Activated CD4-positive, alpha-beta T cell treated with anti-CD3 and anti-CD28 coated beads, Interleukin-2, amount 50 U/mL, for 16 hours (primary cell): Measurements from ENCODE around the gene TTLL8.

Experiments used
- DNase-seq: peaks from one replicate; pipeline ENCODE4 v3.0.0-alpha.2; 2020

TTLL8 gene

DNA sequence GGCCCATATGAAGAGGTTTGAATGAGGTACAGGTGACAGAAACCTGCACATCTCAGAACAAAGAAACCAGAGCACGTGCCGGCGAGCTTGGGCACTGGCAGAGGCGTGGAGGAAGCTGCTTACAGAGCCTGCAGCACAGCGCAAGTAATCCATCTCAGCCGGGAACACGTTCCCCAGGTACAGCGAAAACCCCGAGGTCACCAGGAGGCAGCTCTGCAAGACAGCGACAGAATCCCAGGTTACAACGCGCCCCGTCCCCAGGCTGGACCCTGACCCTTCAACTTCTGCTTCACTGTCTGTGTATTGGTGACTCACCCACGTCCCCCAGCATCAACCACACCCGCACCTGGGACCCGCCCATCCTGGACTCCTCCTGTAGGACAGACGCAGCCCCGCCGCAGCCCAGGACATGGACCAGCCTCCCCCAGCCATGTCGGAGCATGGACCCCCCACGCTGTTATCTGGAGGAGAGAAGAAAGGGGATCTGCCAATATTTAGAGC is 24.9 kb upstream of the TTLL8 start:
- DNase-seq: no peak

DNA sequence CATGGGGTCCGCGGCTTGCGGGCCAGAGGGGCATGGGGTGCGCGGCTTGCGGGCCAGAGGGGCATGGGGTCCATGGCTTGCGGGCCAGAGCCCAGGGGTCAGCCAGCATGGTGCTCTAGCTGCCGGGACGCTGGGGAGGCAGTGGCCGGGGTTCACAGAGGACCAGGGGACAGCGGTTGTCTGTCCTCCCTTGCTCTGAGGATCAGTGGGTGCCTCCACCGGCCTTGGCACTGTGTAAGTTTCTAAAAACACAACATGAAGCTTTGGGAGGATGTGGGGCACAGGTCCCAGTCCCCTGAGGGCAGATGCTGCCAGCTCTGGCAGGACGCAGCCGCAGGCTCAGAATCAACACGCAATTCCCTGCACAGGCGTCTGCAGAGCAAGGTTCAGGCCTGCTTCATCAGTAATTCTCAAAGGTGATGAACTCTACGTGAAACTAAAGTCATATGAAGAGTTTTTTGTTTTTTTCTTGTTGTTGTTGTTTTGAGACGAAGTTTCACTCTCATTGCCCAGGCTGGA is 24.2 kb upstream of the TTLL8 start:
- DNase-seq: no peak

DNA sequence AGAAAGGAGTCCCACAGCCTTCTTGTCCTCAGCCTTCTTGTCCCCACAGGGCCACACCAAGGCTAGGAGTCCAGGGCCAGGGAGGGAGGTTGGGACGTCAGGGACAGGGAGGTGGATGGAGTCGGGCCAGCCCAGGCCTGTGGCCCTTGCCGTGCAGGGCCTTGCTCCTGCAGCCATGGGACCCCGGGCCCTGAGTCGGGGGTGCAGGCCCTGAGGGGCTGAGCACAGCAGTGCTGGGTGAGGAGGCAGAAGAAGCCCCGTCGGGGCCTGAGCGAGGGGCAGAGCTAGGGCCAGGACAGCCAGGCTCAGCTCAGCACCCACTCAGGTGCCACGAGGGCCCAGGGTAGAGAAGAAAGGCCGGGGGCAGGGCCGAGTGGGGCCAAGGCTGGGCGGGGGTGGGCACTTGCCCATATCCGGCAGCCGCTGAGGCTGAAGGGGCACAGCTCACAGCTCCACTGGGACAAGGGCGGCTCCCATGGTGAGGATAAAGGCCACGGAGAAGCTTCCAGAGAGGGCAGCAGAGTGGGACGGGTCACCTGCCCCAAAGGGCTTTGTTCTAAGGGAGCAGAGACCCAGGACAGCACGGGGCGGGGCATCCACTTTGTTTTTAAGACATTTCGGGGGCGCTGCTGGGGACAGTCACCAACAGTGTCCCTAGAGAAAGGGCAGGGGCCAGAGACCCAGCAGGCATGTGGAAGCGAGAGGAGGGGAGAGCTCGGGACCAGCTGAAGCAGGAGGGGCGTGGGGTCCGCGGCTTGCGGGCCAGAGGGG is 23.5 kb upstream of the TTLL8 start:
- DNase-seq: no peak

DNA sequence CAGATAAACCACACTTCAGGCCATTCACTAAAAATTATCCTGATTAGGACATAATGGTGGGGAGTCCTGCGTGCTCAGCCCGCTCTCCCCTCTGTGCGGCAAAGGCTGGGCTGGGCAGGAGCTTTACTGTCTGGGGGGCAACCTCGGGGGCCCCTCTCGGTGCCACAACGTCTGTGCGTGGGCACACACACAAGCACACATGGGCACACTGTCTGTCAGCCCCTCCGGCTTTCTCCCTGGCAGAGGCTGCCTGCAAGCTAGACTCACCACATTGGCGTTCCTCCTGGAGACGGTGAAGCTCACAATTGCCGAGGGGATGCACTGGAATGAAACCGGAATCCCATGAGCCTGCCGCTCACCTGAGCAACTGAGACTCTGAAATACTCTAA is 22.0 kb upstream of the TTLL8 start:
- DNase-seq: no peak

DNA sequence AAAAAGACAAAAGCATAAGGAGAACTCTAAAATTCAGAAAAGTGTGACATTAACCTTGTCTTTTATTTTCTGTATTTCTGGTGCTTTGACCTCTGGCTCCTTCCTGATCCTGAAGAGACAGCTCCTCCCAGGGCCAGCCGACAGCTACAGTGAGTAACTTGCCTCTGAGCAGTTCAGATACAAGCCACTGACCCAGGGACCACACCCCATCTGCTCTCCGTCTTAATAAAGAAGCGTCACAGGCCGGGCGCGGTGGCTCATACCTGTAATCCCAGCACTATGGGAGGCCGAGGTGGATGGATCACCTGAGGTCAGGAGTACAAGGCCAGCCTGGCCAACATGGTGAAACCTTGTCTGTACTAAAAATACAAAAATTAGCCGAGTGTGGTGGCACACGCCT is 20.7 kb upstream of the TTLL8 start:
- no peak for DNase-seq

DNA sequence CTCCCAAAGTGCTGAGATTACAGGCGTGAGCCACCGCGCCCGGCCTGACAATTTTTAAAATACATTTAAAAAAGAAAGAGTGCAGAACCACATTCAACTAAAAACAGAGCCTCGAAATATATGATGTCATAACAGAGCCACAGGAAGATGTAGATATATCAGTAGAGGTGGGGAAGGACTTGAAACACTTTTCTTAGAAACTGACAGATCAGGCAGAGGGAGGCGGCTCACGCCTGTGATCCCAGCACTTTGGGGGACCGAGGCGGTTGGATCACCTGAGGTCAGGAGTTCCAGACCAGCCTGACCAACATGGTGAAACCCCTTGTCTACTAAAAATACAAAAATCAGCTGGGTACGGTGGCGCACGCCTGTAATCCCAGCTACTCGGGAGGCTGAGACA is 20.1 kb upstream of the TTLL8 start:
- no peak for DNase-seq

DNA sequence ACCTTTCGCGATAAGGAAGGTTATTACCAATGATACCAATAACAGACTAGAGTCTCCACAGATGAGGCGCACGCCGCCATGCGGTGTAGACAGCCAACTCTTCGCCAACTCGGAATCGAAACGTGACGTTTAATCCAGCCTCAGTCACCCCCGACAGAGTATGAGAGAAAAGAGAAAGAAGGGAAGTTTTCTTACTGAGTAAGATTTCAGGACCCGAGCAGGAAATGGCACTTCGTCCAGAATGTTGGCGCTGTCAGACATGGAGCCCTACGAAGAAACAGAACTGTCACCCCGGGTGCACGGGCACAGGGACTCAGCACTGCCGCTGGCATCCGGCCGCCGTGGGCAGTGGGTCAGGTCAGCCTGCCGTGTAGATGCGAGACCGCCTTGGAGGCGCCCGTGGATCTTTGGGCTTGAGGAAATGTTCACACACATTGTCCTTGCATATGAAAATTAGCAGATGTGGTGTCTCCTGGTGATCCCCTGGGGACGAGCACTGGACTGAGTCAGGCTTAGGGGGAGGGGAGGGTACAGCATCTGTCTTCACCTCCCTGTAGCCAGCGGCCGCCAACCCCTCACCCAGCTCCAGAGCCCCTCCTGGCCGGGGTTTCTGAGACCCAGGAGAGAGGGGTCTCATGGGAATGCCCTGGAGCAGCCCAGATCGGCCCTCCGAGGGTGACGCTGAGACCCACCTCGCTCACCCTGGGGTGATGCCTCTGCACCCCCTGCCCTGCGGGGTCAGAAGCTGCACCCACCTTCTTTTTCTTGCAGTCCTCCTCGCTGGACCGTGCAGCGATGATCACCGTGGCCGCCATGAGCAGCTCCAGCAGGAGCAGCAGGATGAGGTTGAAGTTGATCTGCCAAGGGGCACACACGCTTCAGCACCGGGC is 18.8 kb upstream of the TTLL8 start:
- DNase-seq: no peak

DNA sequence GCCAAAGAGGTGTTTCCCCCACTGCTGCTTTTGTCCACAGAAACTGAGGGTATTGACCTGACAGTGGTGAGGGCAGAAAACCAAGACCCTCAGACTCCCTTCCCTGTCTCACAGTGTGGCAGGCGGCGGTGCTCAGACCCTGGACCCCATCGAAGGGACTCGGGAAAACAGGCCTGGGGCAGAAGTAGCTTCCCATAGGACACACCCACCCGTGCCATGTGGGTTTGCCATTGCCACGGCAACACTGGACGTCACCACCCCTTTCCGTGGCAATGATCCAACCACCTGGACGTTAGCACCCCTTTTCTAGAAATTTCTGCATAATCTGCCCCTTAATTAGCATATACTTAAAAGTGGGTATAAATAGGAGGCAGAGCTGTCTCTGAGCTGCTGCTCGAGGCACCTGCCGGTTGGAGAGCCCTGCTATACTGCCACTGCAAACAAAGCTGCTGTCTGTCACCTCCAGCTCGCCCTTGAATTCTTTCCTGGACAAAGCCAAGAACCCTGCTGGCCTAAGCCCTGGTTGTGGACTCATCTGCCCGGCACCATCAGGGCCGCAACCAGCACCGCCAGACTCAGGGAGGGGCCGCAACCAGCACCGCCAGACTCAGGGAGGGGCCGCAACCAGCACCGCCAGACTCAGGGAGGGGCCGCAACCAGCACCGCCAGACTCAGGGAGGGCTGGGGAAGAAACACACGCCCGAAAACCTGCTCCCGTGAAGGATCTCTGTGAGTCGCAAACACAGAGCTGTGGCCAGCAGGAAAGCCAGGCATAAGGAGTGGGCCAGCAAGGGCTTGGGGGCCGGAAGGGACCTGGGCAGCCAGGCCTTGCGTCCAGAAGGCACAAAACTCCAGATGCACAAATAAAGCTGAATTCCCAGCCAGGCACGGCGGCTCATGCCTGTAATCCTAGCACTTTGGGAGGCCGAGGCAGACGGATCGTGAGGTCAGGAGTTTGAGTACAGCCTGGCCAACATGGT is 16.7 kb upstream of the TTLL8 start:
- DNase-seq: no peak

DNA sequence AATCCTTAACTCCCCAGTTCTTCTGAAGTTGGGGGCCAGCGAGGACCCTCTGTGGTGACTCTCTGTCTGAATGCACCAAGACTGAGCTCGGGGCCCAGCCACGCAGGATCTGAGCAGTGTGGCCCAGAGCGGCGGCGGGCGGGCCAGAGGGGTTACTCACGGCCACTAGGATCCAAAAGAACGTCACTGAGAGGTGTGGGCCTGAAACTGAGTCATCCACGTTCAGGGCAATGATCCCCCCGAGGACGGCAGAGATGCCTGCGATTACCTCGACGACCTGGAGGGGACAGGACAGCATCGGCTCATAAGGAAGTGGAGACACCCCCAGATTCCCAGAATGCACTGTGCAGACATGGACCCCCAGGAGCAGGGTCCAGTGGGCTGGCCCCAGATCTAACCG is 16.0 kb upstream of the TTLL8 start:
- DNase-seq: no peak

DNA sequence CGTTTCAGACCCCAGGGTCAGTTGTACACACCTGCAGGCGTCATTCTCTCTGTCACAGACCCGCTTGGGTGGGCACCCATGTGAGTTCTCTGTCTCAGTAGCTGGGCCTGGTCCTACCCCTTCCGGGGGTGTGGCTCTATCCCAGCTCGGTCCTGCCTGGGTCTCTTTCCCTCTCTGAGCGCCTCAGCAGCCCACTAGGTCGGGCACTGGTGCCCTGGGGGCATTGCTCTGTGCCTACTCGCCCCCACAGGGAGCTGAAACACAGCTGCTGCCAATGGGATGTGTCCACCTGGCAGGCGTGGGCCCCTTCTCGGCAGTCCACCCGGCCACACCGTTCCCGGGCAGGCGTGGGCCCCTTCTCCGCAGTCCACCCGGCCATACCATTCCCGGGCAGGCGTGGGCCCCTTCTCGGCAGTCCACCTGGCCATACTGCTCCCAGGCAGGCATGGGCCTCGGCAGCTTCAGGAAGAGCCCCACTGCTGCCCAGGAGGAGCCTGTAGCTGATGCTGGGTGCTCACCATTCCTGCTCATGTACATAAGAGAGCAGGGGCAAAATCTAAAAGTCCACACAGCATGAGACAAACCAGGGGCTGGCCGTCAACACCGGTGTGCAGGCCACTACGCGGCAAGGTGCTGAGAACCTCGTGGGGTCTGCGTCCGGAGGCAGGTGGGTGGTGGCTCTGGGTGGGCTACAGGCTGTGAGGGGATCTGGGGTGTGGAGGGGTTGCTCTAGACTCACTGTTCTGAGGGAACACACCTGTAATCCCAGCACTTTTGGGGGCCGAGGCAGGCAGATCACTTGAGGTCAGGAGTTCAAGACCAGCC is 14.8 kb upstream of the TTLL8 start:
- no peak for DNase-seq

DNA sequence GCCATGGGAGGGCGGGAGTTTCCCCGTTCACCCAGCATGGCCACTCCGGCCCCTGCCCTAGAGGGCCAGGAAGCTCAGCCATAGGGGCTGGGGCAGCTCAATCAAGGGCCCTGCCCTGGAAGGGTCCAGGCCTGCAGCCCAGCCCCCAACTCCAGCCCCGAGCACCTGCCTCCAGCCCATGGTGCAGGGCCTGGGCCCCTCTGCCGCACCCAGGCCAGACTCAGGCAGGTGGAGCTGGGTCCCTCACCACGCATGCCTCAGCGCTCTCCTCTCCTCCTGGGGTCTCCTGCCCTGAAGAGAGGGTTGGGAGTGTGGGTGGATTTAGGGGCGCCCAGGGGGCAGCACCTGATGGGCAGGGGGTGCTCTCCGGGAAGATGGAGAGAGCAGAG is 14.1 kb upstream of the TTLL8 start:
- DNase-seq: no peak

DNA sequence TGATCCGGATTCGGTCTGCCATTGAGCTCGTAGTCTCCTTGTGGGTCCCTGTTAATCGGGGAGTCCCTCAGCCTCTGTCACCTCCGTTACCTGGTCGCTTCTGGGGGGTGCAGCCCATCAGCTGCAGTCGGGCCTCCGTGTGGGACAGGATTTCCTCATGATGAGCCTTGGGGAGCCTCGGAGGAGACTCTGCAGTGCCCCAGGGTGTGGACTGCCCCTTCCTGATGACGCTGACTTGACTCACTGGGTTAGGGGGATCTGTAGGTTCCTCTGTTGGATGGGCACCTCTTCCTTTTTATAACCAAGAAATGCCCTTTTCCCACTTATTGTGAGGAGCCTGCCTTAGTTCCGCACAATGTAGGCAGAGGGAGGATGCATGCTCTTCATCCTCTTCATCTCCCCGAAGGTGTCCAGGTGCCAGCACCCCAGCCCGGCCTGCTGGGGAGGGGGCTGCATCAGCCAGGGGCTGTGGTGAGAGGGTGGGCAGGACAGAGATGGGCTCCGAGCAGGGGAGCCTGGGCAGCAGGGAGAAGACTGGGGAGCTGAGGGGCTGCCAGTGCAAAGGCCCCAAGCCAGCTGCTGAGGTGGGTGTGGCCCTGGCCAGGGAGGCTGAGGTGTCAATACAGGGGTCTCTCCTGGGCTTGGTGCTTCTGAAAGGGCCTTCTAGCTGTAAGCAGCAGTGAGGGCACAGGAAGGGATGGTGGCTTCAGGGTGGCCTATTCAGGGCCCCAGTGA is 13.5 kb upstream of the TTLL8 start:
- DNase-seq: no peak

DNA sequence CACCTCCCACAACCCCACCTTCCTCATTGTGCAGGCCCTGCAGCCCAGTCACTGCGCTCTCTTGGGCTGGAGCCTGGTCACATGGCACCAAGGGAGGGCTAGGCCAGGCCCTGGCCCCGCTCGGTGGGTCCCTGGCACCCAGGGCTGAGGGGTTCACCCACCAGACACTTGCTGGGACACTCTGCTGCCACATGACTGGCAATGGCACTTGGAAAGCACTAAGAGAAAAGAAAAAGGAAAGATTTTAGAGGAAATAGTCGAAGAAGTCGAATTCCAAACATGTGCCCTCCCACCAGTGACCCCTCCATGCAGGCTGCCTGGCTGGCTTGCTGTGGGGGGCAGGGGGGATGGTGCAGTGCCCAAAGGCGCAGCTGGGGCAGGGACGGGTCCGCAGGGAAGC is 12.3 kb upstream of the TTLL8 start:
- DNase-seq: no peak

DNA sequence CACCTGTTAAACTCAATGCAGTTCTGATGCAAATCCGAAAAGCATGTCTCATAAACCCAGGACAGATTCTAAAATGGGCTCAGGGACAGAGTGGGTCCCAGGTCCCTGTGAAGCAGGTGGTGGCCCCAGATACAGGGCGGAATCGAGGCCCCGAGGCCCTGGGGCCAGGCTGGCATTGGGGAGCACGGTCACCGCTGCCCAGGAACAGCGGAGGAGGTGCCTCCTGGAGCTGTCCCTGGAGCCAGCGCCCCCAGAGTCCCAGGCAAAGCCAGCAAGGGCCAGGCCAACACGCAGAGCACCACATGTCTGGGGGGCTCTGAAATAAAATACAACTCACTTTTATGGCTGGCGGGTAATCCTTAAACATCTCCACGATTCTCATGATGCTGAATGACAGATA is 10.0 kb upstream of the TTLL8 start:
- no peak for DNase-seq

DNA sequence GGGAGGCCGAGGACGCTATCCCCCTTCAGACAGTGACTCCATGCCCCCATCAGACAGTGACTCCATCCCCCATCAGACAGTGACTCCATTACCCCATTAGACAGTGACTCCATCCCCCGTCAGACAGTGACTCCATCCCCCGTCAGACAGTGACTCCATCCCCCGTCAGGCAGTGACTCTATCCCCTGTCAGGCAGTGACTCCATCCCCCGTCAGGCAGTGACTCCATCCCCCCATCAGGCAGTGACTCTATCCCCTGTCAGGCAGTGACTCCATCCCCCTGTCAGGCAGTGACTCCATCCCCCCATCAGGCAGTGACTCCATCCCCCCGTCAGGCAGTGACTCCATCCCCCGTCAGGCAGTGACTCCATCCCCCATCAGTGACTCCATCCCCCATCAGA is 9.1 kb upstream of the TTLL8 start:
- no peak for DNase-seq

DNA sequence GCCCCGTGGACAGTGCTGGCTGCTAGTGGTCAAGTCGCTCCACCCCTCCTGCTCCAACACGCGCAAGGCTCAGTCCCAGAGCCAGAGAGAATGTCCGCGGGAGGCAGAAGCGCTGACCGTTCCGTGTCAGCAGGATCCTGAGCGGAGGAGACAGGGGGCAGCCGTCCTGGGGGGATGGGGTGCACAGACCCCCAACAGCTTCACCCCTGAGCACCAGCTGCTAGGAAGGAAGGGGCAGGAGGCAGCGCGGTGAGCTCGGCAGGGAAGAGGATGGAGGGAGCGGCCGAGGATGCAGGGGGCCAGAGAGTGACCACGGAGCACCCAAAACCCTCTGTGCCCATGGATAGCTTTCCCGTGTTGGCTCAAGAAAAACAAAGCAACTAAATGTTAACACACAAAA is 6.4 kb upstream of the TTLL8 start:
- no peak for DNase-seq

DNA sequence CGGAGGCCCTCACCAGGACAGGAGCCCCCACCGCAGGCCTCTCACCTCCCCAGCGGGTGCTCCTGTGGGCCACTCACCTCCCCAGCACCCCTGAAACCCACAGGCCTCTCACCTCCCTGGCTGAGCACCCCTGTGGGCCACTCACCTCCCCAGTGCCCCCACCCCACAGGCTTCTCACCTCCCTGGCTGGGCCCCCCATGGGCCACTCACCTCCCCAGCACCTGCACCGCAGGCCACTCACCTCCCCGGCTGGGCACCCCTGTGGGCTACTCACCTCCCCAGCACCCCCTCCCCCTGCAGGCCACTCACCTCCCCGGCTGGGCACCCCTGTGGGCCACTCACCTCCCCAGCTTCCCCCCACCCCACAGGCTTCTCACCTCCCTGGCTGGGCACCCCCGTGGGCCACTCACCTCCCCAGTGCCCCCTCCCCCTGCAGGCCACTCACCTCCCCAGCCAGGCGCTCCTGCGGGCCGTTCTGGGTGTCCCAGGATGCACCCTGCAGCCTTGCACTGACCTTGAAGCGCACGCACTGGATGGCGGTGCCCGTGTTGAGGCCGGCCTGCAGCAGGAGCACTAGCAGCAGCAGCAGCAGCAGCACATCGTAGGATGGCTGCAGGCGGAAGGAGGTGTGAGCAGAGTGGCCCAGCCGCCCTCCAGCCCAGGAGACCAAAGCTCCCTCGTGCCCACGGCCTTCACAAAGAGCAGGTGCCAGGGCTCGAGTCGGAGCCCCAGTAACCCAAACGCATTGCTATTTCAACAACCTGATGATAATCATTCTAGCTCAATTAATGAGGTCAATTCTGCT is 5.7 kb upstream of the TTLL8 start:
- no peak for DNase-seq

DNA sequence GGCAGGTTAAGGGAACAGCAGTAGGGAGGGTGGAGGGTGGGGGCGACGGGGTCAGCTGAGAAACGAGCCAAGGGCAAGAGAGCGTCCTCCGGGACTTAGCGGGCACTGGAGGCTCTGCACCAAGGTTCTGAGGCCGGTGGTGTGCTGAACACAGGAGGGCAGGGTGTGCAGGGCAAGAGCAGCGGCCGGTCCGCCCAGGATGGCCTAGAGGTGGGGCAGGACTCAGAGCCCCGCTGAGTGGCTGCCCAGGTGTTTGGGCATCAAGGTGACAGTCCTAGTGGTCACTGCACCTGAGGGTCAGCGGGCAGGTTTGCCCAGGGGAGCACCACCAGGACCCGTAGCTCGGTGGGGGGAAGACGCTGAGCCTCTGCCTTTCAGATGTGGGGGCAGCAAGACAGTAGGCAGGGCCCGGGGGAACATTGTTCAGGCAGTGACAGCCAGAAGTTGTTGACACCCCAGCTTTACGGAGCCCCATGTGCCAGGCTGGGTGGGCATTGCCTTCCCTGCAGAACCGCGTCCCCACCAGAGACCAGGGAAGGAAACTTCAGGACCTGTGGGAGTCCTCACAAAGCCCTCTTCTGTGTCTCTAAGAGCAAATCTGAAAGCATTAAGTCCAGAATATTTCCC is 4.5 kb upstream of the TTLL8 start:
- no peak for DNase-seq

DNA sequence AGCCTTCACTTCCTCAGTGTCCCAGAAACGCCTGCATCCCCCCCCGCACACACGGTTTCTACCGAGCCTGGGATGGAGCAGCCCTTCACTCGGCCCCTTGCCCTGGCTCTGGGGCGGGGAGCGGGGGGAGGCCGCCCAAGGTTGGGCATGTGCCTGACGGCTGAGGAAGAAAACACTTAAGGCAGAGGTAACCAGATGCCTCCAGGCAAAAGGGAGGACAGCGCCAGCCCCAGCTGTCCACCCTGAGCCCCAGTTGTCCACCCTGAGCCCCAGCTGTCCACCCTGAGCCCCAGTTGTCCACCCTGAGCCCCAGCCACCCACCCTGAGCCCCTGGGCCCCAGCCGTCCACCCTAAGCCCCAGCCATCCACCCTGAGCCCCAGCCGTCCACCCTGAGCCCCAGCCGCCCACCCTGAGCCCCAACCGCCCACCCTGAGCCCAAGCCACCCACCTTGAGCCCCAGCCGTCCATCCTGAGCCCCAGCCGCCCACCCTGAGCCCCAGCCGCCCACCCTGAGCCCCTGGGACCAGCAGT is 3.8 kb upstream of the TTLL8 start:
- no peak for DNase-seq
